Fibroblast of lung (primary cell): ENCODE results near the gene TEX2.

Experiments
- EZH2 ChIP-seq: IDR thresholded peaks from 2 replicates; pipeline ENCODE4 v1.5.1; 2012; ENCODE audit warnings: low read length, control low read depth, mild to moderate bottlenecking; ENCODE audit errors: missing control alignments
- TF ChIP-seq, protein P1 (sequence below), 2 donors: IDR thresholded peaks in 1 of 2; conservative IDR thresholded peaks in 1 of 2; 1 replicate in 1 of 2; 2 replicates in 1 of 2; pipeline ENCODE4 v1.5.1; 2011 to 2012; ENCODE audit warnings: low read length in 2 of 2, control low read depth in 1 of 2, inconsistent platforms in 1 of 2, low read depth in 1 of 2, mild to moderate bottlenecking in 1 of 2

DNA sequence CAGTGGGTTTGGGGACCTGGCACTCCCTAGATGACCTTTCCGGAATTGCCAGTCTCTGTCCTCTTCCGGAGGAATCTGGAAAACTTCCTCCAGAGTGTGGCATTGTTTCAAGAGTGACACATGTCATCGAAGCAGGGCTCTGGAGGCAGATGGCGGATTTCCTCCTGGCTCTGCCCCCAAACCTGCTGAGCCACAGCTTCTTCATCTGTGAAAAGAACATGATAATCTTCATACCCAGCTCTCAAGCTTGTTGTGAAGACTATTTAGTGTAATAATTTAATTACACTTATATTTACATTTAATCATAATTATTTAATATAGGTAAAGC, 19.7 kb upstream of the TEX2 start:
- TF ChIP-seq, protein P1, sequence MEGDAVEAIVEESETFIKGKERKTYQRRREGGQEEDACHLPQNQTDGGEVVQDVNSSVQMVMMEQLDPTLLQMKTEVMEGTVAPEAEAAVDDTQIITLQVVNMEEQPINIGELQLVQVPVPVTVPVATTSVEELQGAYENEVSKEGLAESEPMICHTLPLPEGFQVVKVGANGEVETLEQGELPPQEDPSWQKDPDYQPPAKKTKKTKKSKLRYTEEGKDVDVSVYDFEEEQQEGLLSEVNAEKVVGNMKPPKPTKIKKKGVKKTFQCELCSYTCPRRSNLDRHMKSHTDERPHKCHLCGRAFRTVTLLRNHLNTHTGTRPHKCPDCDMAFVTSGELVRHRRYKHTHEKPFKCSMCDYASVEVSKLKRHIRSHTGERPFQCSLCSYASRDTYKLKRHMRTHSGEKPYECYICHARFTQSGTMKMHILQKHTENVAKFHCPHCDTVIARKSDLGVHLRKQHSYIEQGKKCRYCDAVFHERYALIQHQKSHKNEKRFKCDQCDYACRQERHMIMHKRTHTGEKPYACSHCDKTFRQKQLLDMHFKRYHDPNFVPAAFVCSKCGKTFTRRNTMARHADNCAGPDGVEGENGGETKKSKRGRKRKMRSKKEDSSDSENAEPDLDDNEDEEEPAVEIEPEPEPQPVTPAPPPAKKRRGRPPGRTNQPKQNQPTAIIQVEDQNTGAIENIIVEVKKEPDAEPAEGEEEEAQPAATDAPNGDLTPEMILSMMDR (conservative IDR thresholded peaks at IDR 0.05 in 1 of 2, IDR thresholded peaks at IDR 0.05 in 1 of 2; ENCODE audit: low read depth in 1 of 2, low read length in 2 of 2): no peak
- no peak for TF ChIP-seq EZH2
